Inflammatory macrophage (primary cell): ENCODE data around the gene RNF130.
"Not testable (repeated sequence)": the region's sequence is repeated elsewhere in the genome, so short reads cannot be mapped to it uniquely, and the experiment has no call there.

ENCODE experiments used
- DNase-seq, 2 donors: peaks; one replicate each; pipeline ENCODE4 v3.0.0-alpha.2; 2020 to 2022

Gene RNF130

DNA sequence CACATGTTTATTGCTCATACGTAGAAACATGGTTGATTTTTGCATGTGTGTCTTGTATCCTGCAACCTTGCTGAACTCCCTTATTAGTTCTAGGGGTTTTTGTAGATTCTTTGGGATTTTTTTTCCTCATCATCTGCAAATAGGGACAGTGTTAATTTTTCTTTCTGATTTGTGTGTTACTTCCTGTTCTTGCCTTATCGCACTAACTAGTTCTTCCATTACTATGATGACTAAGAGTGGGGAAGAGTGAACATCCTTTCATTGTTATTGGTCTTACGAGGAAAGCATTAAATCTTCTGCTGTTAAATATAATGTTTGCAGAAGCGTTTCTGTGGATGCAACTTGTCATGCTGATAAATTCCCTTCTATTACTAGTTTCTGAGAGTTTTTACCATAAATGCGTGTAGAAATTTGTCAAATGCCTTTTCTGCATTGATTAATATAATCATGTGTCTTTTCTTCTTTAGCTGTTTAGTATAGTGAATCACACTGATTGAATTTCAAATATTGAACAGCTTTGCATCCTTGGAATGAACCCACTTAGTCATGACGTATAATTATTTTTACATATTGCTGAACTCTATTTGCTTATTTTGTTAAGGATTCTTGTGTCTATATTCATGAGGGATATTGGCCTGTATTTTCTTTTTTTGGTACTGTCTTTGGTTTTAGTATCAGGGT is 32.1 kb upstream of the RNF130 start:
- DNase-seq, result no peak

DNA sequence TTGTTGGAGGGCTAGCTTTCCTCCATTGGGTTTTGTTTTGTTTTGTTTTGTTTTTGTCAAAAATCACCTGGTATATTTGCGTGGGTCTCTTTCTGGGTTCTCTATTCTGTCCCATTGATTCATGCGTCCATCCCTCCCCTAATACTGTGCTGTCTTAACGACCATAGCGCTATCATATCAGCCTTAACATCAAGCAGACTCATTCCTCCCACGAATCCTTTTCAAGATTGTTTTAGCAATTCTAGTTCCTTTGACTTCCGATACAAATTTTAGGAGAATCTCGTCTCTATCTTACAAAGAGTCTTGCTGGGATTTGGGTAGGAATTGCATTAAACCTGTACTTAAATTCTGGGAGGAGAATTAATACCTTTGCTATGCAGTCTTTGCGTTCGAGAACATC is 31.1 kb upstream of the RNF130 start:
- no peak for DNase-seq

- DNase-seq, result no peak
Observed at GRCh38 chr5:180101451-180102105, 30.0 kb upstream of the RNF130 start.

GRCh38 chr5:180100621-180101450 is 29.3 kb upstream of the RNF130 start:
- DNase-seq, result no peak

DNA sequence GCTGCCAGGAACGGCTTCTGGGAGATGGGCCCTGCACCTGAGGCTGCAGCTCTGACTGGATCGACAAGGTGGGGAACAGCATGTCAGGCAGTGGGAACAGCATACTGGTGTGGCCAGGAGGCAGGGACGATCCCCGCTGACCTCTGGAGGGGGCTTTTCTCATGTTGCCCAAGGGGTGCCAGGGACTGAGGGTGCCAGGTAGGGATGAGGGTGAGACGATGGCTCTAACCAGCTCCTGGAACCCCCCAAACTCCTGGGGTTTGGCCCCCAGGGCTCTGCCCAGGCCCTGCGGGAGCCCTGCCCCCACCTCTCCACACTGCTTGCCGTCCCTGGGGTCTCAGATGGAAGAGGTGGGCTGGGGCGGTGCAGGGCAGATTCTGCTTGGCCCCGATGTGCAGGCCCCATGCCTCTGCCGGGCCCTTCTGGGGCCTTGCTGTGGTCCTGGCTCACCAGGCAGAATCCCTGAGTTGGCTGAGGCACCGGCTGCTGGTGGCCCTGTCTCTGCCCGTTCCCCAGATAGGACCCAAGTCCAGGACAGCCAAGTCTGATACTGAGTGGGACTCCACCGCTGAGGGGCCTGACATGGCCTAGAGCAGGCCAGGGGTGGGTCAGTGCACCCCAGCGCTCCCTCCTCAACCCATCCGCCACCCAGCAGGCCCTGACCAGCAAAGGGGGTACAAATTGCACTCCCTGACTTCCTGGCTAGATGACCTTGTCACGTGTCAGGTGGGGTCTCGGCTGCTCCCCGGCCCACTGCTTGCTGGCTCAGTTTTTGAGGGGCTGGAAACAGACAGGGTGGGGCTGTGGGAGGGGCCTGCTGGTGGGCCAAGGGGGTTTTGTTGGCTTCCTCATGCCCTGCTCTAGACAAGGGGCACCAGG is 28.4 kb upstream of the RNF130 start:
- DNase-seq, result no peak

- DNase-seq, result no peak
Observed at GRCh38 chr5:180098991-180099732, 27.6 kb upstream of the RNF130 start.

DNA sequence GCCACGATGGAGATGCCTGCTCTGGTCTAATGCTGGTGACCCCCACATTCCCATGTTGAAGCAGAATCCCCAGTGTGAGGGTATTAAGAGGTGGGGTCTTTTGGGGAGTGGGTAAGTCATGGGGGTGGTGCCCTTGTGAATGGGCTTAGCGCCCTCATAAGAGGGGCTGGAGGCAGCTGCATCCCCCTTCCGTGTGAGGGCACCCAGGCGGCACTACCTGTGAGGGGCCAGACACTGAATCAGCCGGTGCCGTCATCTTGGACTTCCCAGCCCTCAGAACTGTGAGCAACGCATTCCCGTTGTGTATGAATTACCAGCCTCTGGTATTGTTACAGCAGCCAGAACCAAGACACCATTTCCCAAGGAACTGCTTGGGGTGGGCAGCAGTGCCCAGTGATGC is 27.0 kb upstream of the RNF130 start:
- DNase-seq, result no peak

DNA sequence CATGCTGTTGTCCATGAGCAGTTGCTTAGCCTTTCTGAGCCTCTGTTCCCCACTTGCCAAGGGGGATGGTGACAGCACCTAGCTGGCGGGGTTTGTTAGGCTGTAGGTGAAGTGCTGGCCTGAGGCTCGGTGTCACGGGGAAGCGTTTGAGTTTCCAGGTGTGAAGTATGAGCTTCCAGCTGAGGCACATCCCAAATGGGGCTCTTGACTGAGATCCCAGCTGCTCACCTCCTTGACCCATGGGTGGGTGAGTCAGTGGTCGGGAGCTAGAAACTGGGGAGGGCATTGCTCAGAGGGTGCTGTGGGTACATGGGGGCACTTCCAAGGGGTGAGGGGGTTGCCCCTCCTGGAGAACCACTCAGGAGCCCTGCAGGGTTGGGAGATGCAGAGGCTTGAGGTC is 26.4 kb upstream of the RNF130 start:
- DNase-seq, result no peak

- no peak for DNase-seq
Observed at GRCh38 chr5:180097163-180097894, 25.8 kb upstream of the RNF130 start.

GRCh38 chr5:180096616-180097015 is 25.1 kb upstream of the RNF130 start:
- no peak for DNase-seq

DNA sequence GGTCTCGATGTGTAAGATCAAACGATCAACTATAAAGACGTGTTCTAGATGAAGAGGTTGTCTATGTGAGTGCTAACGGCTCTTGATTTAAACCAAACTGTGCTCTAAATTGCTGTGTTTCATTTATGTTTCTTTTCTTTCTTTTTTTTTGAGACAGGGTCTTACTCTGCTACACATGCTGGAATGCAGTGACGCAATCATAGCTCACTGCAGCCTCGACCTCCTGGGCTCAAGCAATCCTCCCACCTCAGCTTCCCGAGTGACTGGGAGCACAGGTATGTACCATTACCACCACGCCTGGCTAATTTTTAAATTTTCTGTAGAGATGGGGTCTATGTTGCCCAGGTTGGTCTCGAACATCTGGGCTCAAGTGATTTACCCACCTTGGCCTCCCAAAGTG is 24.0 kb upstream of the RNF130 start:
- no peak for DNase-seq

DNA sequence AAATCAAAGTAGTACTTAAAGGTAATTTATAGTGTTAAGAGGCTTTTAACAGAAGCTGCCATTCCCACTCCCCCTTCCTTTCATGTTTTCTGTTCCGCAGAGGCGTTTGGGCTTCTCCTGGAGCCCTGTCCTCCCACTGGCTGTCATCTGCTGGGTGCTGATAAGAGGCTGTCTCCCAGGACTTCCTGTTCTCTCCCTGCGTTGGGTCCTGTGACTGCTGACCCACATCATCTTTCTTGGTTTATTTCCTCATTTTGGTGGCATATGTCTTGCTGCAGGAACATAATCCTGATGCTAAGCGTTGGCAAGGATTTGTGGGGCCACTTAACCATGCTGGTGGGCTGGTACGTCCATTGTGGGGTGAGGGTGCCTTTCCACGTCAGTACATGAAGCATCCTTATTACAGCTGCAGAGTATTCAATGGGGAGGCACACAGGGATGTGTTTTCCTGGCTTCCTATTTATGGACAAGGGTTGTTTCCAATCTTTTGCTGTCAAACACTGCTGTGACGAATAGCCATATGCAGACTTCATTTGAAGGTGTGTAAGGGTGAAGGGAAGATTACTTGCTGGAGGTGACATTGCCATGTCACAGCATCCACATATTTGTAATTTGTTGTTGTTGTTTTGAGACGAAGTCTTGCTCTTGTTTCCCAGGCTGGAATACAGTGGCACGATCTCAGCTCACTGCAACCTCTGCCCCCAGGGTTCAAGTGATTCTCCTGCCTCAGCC is 22.3 kb upstream of the RNF130 start:
- peak; percentile 93 to 96 for DNase-seq

GRCh38 chr5:180093241-180093640 is 21.7 kb upstream of the RNF130 start:
- no peak for DNase-seq

GRCh38 chr5:180090769-180091546 is 19.4 kb upstream of the RNF130 start:
- DNase-seq, result peak in 1 of 2 donors; percentile 51

DNA sequence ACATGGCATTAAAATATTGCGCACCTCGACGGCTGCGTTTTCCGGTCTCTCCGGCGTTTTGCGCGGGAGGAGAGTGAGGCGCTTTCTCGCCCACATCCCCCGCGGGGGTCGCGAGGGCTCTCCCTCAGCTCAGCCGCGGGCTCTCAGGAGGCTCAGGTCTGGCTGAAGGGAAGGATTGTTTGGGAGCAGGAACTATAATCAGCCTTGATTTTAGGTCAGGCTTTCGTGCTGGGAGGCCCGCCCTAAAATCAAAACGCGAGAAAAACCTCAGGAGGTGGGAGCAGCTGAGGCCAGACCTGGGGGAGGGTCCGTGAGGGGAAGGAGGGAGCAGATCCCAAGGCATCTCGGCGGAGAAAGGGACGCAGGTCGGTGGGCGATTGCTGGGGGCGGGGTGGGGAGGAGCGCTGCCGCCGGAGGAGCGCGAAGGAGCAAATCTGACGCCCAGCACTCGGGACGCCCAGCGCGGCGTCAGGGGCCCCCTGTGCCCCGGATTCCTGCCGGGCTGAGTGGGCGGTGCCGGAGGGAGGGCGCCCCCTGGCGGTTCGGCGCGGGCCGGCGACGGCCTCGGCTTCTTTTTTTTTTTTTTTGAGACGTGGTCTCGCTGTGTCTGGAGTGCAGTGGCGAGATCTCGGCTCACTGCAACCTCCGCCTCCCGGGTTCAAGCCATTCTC is 18.7 kb upstream of the RNF130 start:
- DNase-seq, result peak; percentile 80 to 89

GRCh38 chr5:180089628-180090027 is 18.1 kb upstream of the RNF130 start:
- DNase-seq, result not testable (repeated sequence)

DNA sequence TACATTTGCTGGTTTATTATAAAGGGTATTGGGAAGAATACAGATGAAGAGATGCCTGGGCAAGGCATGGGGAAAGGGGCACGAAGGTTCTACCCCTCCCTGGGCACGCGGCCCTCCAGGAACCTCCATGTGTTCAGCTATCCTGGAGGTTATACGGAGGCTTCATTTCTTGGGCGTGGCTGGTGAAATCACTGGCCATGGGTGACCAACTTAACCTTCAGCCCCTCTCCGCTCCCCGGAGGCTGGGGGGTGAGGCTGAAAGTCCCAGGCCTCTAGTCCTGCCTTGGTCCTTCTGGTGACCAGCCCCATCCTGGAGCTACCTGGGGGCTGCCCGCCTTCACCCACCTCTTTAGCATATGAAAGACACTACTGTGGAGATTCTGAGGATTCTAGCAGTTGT is 17.0 kb upstream of the RNF130 start:
- DNase-seq, result no peak

DNA sequence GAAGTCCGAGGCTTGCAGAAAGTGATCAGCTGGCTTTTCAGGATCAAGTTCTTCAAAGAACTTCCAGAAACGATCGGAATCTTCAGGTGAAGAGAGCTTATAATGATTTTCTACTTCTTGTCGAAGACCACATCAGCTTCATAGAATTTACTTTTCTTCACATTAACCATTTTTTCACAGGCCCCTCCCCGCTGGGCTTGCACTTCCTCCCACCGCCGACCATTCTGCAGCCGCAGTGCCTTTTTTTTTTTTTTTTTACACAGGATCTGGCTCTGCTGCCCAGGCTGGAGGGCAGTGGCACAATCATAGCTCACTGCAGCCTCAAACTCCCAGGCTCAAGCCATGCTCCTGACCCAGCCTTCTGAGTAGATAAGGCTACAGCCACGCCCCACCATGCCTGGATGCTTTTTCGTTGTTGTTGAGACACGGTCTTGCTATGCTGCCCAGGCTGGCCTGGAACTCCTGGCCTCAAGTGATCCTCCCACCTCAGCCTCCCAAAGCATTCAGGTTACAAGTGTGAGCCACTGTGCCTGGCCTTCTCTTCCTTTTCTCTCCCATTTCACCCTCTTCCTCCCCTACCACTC is 15.3 kb upstream of the RNF130 start:
- no peak for DNase-seq

- DNase-seq, result no peak
Observed at GRCh38 chr5:180085837-180086236, 14.3 kb upstream of the RNF130 start.
